Muscle of leg (tissue), 11 donors: ENCODE results near the gene RPP30. TPM values are rescaled to one million over a fixed set of nuclear protein-coding genes. Genes with fewer than 3 reads are reported as not detected.
"Not testable (repeated sequence)": the region's sequence is repeated elsewhere in the genome, so short reads cannot be mapped to it uniquely, and the experiment has no call there.

Experiments
- DNase-seq: peaks from one replicate; pipeline ENCODE4 v3.0.0; 2013
- H3K27ac ChIP-seq: one replicate; pipeline ENCODE4 v1.5.1; 2013; ENCODE audit warnings: mild to moderate bottlenecking, low read length, control low read depth
- H3K27me3 ChIP-seq: one replicate; pipeline ENCODE4 v1.6.1; 2013; ENCODE audit warnings: low read length; ENCODE audit not compliant: control insufficient read depth, insufficient read depth
- H3K36me3 ChIP-seq: one replicate; pipeline ENCODE4 v1.6.1; 2013; ENCODE audit warnings: low read length; ENCODE audit not compliant: control insufficient read depth, insufficient read depth
- H3K4me1 ChIP-seq: one replicate; pipeline ENCODE4 v1.6.1; 2013; ENCODE audit warnings: low read length; ENCODE audit not compliant: control insufficient read depth, insufficient read depth
- H3K4me3 ChIP-seq: one replicate; pipeline ENCODE4 v1.5.1; 2013; ENCODE audit warnings: low read length, control low read depth
- H3K9me3 ChIP-seq: replicated peaks from 2 replicates; pipeline ENCODE4 v1.6.1; 2013; ENCODE audit warnings: low read depth, low read length; ENCODE audit not compliant: control insufficient read depth
- WGBS: methylation state at CpG from one replicate; pipeline ENCODE4 v1.1.5; 2013; ENCODE audit warnings: missing lambda C conversion rate; ENCODE audit not compliant: insufficient coverage; 5-methylcytosine and 5-hydroxymethylcytosine counted together
- polyA plus RNA-seq, 8 donors: library from polyadenylated mRNA; unstranded; fragments of 120-200 nt; gene quantifications; one replicate each; pipeline versions ENCODE4 v1.2.1 to v1.2.3, GENCODE V29; 2013; ENCODE audit warnings: inconsistent platforms in 1 of 8, low replicate concordance in 1 of 8; ENCODE audit not compliant: insufficient read length in 8 of 8, insufficient read depth in 1 of 8
- total RNA-seq: library from RNA; stranded (reverse); fragments of 120-200 nt; gene quantifications from one replicate; pipeline ENCODE4 v1.2.4, GENCODE V29; 2013

Gene RPP30
- total and polyA plus RNA-seq, 9 donors = 30.3 to 43.3 (median 33.2) TPM

DNA sequence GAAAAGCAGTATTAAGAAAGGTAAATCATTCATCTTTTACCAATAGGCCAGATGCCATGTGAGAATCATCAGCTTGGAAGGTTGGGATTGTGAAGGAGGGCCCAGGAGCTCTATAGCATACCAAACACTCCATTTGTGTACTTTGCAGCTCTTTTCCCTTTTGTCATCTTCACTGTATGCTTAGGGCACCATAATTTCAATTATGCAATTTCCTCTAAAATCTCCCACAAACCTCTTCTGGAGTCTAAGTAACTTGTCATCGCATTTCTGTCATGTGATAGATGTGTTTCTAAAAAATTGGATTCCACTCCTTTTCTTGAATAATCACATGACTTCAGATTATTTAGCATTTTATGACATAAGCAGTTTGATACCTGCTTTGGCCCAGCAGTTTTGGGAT, 17.9 kb downstream of the RPP30 start:
- no peak for DNase-seq
- no CpG with 5 or more reads among the region's 1 CpG for WGBS
- Histone ChIP-seq H3K4me1 (peaks cover 2% of the 10 kb centered on the region), H3K27me3 (no peaks in the 10 kb centered on the region), H3K36me3 (peaks cover 24% of the 10 kb centered on the region), H3K27ac (no peak overlapping the region), H3K9me3 (no peaks in the 10 kb centered on the region), H3K4me3 (no peak overlapping the region)

DNA sequence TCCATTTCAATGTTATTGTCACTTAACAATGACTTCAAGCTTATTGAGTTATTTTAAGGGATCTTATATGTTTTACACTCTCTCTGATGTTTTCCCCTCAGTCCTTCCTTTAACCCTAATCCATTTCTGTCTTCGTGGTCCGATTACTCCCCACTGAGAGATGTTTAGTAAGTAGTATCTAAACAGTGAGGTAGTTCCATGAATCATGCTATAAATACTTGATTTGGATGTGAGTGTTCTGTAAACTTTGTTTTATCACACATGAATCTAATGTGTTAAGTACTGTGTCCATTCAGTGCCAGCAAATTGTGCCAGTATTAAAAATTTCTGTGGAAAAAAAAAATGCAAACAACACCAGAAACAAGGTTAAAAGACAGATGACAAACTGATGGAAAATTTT, 18.6 kb downstream of the RPP30 start:
- no peak for DNase-seq
- Histone ChIP-seq H3K27ac (no peak overlapping the region), H3K36me3 (peaks cover 25% of the 10 kb centered on the region), H3K9me3 (no peaks in the 10 kb centered on the region), H3K4me3 (no peak overlapping the region), H3K4me1 (no peaks in the 10 kb centered on the region), H3K27me3 (no peaks in the 10 kb centered on the region)
- no CpG with 5 or more reads among the region's 2 CpGs for WGBS

GRCh38 chr10:90893190-90893589, 21.4 kb downstream of the RPP30 start:
- 96% methylated on average over 2 of the region's 3 CpGs for WGBS

GRCh38 chr10:90896916-90897315, 25.1 kb downstream of the RPP30 start:
- H3K4me1 ChIP-seq, H3K27me3 ChIP-seq, DNase-seq, H3K4me3 ChIP-seq, H3K9me3 ChIP-seq, H3K27ac ChIP-seq: not testable (repeated sequence)
- peaks cover 20% of the 10 kb centered on the region for H3K36me3 ChIP-seq
- no CpG with 5 or more reads among the region's 2 CpGs for WGBS

More at GRCh38 chr10:90893190-90893589, 21.4 kb downstream of the RPP30 start:
- peaks cover 18% of the 10 kb centered on the region for H3K36me3 ChIP-seq
- no peaks in the 10 kb centered on the region for H3K9me3 ChIP-seq
- H3K4me1 ChIP-seq = no peaks in the 10 kb centered on the region
- H3K27me3 ChIP-seq = no peaks in the 10 kb centered on the region
- no peak for DNase-seq
- H3K27ac ChIP-seq = no peak overlapping the region
- H3K4me3 ChIP-seq = no peak overlapping the region

DNA sequence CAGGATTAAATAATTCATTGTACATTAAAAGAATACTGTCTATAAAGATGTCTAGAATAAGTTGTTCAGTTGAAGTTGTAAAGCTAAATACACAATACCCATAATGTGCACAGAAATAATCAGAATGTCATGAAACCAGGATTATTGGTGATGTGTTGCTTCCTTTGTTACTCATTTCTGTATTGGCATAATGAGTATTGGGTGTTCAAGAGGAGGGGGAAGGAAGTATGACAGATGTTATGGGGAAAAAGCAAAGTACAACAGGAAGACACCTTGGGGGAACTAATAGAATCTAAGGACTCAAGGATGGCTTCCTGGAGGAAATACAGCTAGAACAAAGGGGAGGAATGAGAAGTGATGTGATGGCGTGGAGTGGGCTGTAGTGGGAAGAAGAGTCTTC, 34.2 kb downstream of the RPP30 start:
- Histone ChIP-seq H3K27ac (no peak overlapping the region), H3K4me1 (no peaks in the 10 kb centered on the region), H3K36me3 (peaks cover 13% of the 10 kb centered on the region), H3K4me3 (no peak overlapping the region), H3K27me3 (no peaks in the 10 kb centered on the region), H3K9me3 (no peaks in the 10 kb centered on the region)
- no peak for DNase-seq
- 81% methylated on average over 1 of the region's 1 CpG for WGBS

- Histone ChIP-seq H3K4me3 (no peak overlapping the region), H3K27me3 (no peaks in the 10 kb centered on the region), H3K4me1 (peaks cover under 1% of the 10 kb centered on the region), H3K27ac (no peak overlapping the region), H3K9me3 (no peaks in the 10 kb centered on the region), H3K36me3 (peaks cover 13% of the 10 kb centered on the region)
- DNase-seq = no peak
- no CpG with 5 or more reads among the region's 1 CpG for WGBS
Measured at GRCh38 chr10:90906596-90906995, 34.8 kb downstream of the RPP30 start.

- Histone ChIP-seq H3K36me3 (peaks cover 3% of the 10 kb centered on the region), H3K9me3 (no peaks in the 10 kb centered on the region), H3K4me1 (peaks cover 2% of the 10 kb centered on the region), H3K27ac (no peak overlapping the region), H3K4me3 (no peak overlapping the region), H3K27me3 (no peaks in the 10 kb centered on the region)
- DNase-seq = peak; percentile 86
- 11% methylated on average over 5 of the region's 12 CpGs for WGBS
Measured at GRCh38 chr10:90911133-90912051, 39.6 kb downstream of the RPP30 start.

- H3K36me3 ChIP-seq = peaks cover 3% of the 10 kb centered on the region
- no CpG with 5 or more reads among the region's 4 CpGs for WGBS
- H3K27me3 ChIP-seq = no peaks in the 10 kb centered on the region
- H3K4me1 ChIP-seq = peaks cover 2% of the 10 kb centered on the region
- H3K27ac ChIP-seq = no peak overlapping the region
- H3K9me3 ChIP-seq = no peaks in the 10 kb centered on the region
- no peak for DNase-seq
- no peak overlapping the region for H3K4me3 ChIP-seq
Measured at GRCh38 chr10:90912174-90912573, 40.4 kb downstream of the RPP30 start.

- 90% methylated on average over 5 of the region's 7 CpGs for WGBS
- peaks cover 3% of the 10 kb centered on the region for H3K36me3 ChIP-seq
- no peak overlapping the region for H3K27ac ChIP-seq
- H3K4me1 ChIP-seq = peaks cover 2% of the 10 kb centered on the region
- no peak for DNase-seq
- H3K4me3 ChIP-seq = no peak overlapping the region
- H3K9me3 ChIP-seq = no peaks in the 10 kb centered on the region
- H3K27me3 ChIP-seq = no peaks in the 10 kb centered on the region
Measured at GRCh38 chr10:90912854-90913479, 41.2 kb downstream of the RPP30 start.

DNA sequence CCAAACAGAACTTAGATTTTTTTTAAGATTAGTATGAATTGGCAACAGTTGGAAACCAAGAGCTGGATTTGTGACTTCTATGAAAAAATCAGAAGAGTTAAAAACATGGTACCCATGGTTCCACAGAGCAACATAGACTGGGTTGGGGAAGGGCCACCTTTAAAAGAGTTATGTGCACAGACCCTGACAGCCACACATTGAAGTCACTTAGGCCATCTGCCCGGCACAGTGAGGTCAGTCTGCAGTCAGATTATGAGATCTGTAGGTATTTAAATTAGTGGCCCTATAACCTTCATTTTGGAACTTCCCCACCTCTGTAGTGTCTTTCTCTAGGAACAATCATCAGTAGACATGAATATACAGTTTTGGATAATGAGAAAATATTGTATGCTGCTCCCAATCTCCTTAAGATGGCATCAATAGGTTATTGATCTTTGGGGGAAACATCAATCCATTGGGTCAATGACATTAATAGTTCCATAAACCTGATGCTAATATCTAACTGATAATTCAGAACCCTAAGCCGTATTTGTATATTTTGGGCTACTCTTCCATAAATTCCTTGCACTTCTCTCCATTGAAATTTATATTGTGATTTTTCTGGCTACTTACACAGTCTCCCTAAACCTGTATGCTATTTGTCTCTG, 42.1 kb downstream of the RPP30 start:
- H3K27me3 ChIP-seq = no peaks in the 10 kb centered on the region
- no peak for DNase-seq
- H3K36me3 ChIP-seq = peaks cover 3% of the 10 kb centered on the region
- no CpG with 5 or more reads among the region's 2 CpGs for WGBS
- H3K4me1 ChIP-seq = peaks cover 2% of the 10 kb centered on the region
- no peaks in the 10 kb centered on the region for H3K9me3 ChIP-seq
- no peak overlapping the region for H3K4me3 ChIP-seq
- no peak overlapping the region for H3K27ac ChIP-seq
